IMR-90 (cell line): Measurements from ENCODE around the gene PTPRC. TPM values are rescaled to one million over a fixed set of nuclear protein-coding genes. Genes with fewer than 3 reads are reported as not detected.
A peak's percentile ranks its signal among the peaks of the same experiment; 100 is the strongest.

Experiments
- ATAC-seq: fragments of 200-7000 bp; cut with Tn5 transposase; 2 replicates; pipeline ENCODE4 v1.9.1; 2020; ENCODE audit warnings: low read depth, mild to moderate bottlenecking, moderate library complexity
- BruUV-seq: library from RNA; stranded (reverse); fragments of 400-500 nt; replicated peaks from 2 replicates; lab custom pipeline; 2021; lab: Mats Ljungman, UMichigan
- CTCF ChIA-PET: fragments of 300-600 bp; formaldehyde crosslinking; extraction: SDS; loops from one replicate; lab custom pipeline; 2021; ENCODE audit warnings: antibody characterized with exemption; lab: Yijun Ruan, JAX
- POLR2A ChIA-PET: fragments of 300-600 bp; sonication (Branson Sonifier 250); formaldehyde crosslinking; loops from one replicate; lab custom pipeline; 2022; ENCODE audit warnings: antibody characterized with exemption; ENCODE audit not compliant: unreplicated experiment; lab: Charles Lee
- DNase-seq: peaks from one replicate; pipeline ENCODE4 v3.0.0; 2013
- H2AFZ ChIP-seq: replicated peaks from 2 replicates; pipeline ENCODE3; 2013; ENCODE audit warnings: low read length, mild to moderate bottlenecking; ENCODE audit not compliant: poor library complexity
- H2AK5ac ChIP-seq: 2 replicates; pipeline ENCODE4 v1.6.1; 2013; ENCODE audit warnings: low read depth, low read length, inconsistent platforms
- H2AK9ac ChIP-seq: replicated peaks from 2 replicates; pipeline ENCODE3; 2013; ENCODE audit warnings: mild to moderate bottlenecking, low read depth, low read length, moderate library complexity; ENCODE audit not compliant: poor library complexity
- H2BK120ac ChIP-seq: 2 replicates; pipeline ENCODE4 v1.6.1; 2013; ENCODE audit warnings: low read depth, low read length, inconsistent platforms
- H2BK15ac ChIP-seq: 3 replicates; pipeline ENCODE4 v1.6.1; 2013; ENCODE audit warnings: low read depth, low read length, inconsistent platforms
- H2BK20ac ChIP-seq: 2 replicates; pipeline ENCODE4 v1.6.1; 2013; ENCODE audit warnings: low read depth, mild to moderate bottlenecking, inconsistent platforms, low read length, moderate library complexity
- H2BK5ac ChIP-seq: 2 replicates; pipeline ENCODE4 v1.6.1; 2013; ENCODE audit warnings: mild to moderate bottlenecking, low read depth, low read length, inconsistent platforms; ENCODE audit not compliant: poor library complexity, severe bottlenecking
- H3K14ac ChIP-seq: replicated peaks from 2 replicates; pipeline ENCODE4 v1.6.1; 2013; ENCODE audit warnings: low read depth, low read length, inconsistent platforms
- H3K18ac ChIP-seq: 2 replicates; pipeline ENCODE4 v1.6.1; 2013; ENCODE audit warnings: low read depth, low read length, control low read depth
- H3K23ac ChIP-seq: 2 replicates; pipeline ENCODE4 v1.6.1; 2013; ENCODE audit warnings: low read depth, low read length, inconsistent platforms
- H3K27ac ChIP-seq: 2 replicates; pipeline ENCODE4 v1.5.1; 2013; ENCODE audit warnings: mild to moderate bottlenecking, control low read depth, low read length; ENCODE audit not compliant: insufficient read depth
- H3K27me3 ChIP-seq: 2 replicates; pipeline ENCODE4 v1.6.1; 2013; ENCODE audit warnings: low read length; ENCODE audit not compliant: control insufficient read depth, insufficient read depth
- H3K36me3 ChIP-seq: 2 replicates; pipeline ENCODE4 v1.6.1; 2013; ENCODE audit warnings: low read length, mixed read lengths; ENCODE audit not compliant: control insufficient read depth, insufficient read depth
- H3K4ac ChIP-seq: 2 replicates; pipeline ENCODE4 v1.6.1; 2013; ENCODE audit warnings: low read depth, low read length, inconsistent platforms
- H3K4me1 ChIP-seq: 2 replicates; pipeline ENCODE4 v1.6.1; 2013; ENCODE audit warnings: low read length, mixed read lengths; ENCODE audit not compliant: control insufficient read depth, insufficient read depth
- H3K4me2 ChIP-seq: 2 replicates; pipeline ENCODE4 v1.6.1; 2013; ENCODE audit warnings: low read depth, mild to moderate bottlenecking, control low read depth, low read length, moderate library complexity
- H3K4me3 ChIP-seq: 2 replicates; pipeline ENCODE4 v1.5.1; 2013; ENCODE audit warnings: low read depth, mild to moderate bottlenecking, control low read depth, low read length, moderate library complexity; ENCODE audit not compliant: insufficient read depth
- H3K56ac ChIP-seq: 2 replicates; pipeline ENCODE4 v1.6.1; 2013; ENCODE audit warnings: low read length, inconsistent platforms; ENCODE audit not compliant: insufficient read depth; ENCODE audit errors: extremely low read depth
- H3K79me1 ChIP-seq, 2 experiments: 2 replicates each; pipeline ENCODE4 v1.6.1; 2013; ENCODE audit warnings: low read length in 2 of 2, inconsistent platforms in 1 of 2, low read depth in 1 of 2
- H3K9ac ChIP-seq: 2 replicates; pipeline ENCODE4 v1.6.1; 2013; ENCODE audit warnings: low read depth, low read length, control low read depth
- H3K9me1 ChIP-seq: 2 replicates; pipeline ENCODE4 v1.6.1; 2013; ENCODE audit warnings: low read length, inconsistent platforms; ENCODE audit not compliant: insufficient read depth
- H3K9me3 ChIP-seq: 2 replicates; pipeline ENCODE4 v1.6.1; 2013; ENCODE audit warnings: low read length; ENCODE audit not compliant: control insufficient read depth, insufficient read depth
- H4K20me1 ChIP-seq: 2 replicates; pipeline ENCODE4 v1.6.1; 2013; ENCODE audit warnings: low read length, inconsistent platforms; ENCODE audit not compliant: insufficient read depth
- H4K5ac ChIP-seq: 2 replicates; pipeline ENCODE4 v1.6.1; 2013; ENCODE audit warnings: mild to moderate bottlenecking, low read depth, low read length, control low read depth
- H4K8ac ChIP-seq, 2 experiments: 2 replicates each; pipeline ENCODE4 v1.6.1; 2013; ENCODE audit warnings: low read depth in 2 of 2, low read length in 2 of 2, control low read depth in 1 of 2, inconsistent platforms in 1 of 2
- H4K91ac ChIP-seq: 2 replicates; pipeline ENCODE4 v1.6.1; 2013; ENCODE audit warnings: low read depth, low read length, inconsistent platforms; ENCODE audit not compliant: insufficient read depth
- CEBPB ChIP-seq: IDR thresholded peaks from 2 replicates; pipeline ENCODE4 v1.6.1; 2012; ENCODE audit warnings: low read depth, low read length, improper control_type of control experiment
- CHD1 ChIP-seq: IDR thresholded peaks from 2 replicates; pipeline ENCODE4 v1.6.1; 2012; ENCODE audit warnings: low read depth, low read length, improper control_type of control experiment
- FOS ChIP-seq: fragments of 150-350 bp; IDR thresholded peaks from 2 replicates; pipeline ENCODE4 v1.6.1; 2016; ENCODE audit warnings: low read depth, low read length
- MAFK ChIP-seq: IDR thresholded peaks from 2 replicates; pipeline ENCODE4 v1.6.1; 2012; ENCODE audit warnings: low read depth, low read length, improper control_type of control experiment
- MAZ ChIP-seq: IDR thresholded peaks from 2 replicates; pipeline ENCODE4 v1.6.1; 2012; ENCODE audit warnings: low read depth, mild to moderate bottlenecking, low read length, improper control_type of control experiment, moderate library complexity, borderline replicate concordance
- MXI1 ChIP-seq: IDR thresholded peaks from 2 replicates; pipeline ENCODE4 v1.6.1; 2012; ENCODE audit warnings: low read depth, mild to moderate bottlenecking, low read length, moderate library complexity, borderline replicate concordance
- NFE2L2 ChIP-seq: fragments of 150-350 bp; IDR thresholded peaks from 2 replicates; pipeline ENCODE4 v1.6.1; 2016; ENCODE audit warnings: low read depth, mild to moderate bottlenecking, low read length
- POLR2A ChIP-seq: IDR thresholded peaks from 2 replicates; pipeline ENCODE4 v1.6.1; 2012; ENCODE audit warnings: mild to moderate bottlenecking, low read depth, low read length
- RCOR1 ChIP-seq: IDR thresholded peaks from 2 replicates; pipeline ENCODE4 v1.6.1; 2012; ENCODE audit warnings: mild to moderate bottlenecking, low read length, improper control_type of control experiment; ENCODE audit not compliant: insufficient replicate concordance
- dilution Hi-C: fragments of 300-500 bp; cut with HindIII; formaldehyde crosslinking; loops from one replicate; pipeline ENCODE4 v1.14.3; 2018; ENCODE audit warnings: low sequenced_read_pairs; ENCODE audit not compliant: unreplicated experiment
- in situ Hi-C: fragments of 300-500 bp; cut with MboI; formaldehyde crosslinking; loops from 3 replicates; pipeline ENCODE4 v1.14.3; 2019; ENCODE audit warnings: low sequenced_read_pairs, inconsistent platforms, mixed read lengths
- intact Hi-C: fragments of 100-400 bp; cut with micrococcal nuclease; formaldehyde crosslinking; loops from 2 replicates; pipeline ENCODE4 v1.10.0; 2022
- polyA plus RNA-seq, 3 experiments: library from polyadenylated mRNA; depleted of rRNA; stranded (reverse); fragments of >200 nt; gene quantifications; 2 replicates each; pipeline ENCODE4 v1.2.3, GENCODE V29; 2012; ENCODE audit warnings: low replicate concordance in 1 of 3
- total RNA-seq: library from RNA; depleted of rRNA; stranded (reverse); fragments of >200 nt; gene quantifications from 2 replicates; pipeline ENCODE4 v1.2.3, GENCODE V29; 2012
- TF ChIP-seq, protein P1 (sequence below): fragments of 150-350 bp; IDR thresholded peaks from 2 replicates; pipeline ENCODE4 v1.6.1; 2016; ENCODE audit warnings: low read depth, mild to moderate bottlenecking, low read length, moderate library complexity, borderline replicate concordance
- TF ChIP-seq, protein P2 (sequence below): conservative IDR thresholded peaks from 2 replicates; pipeline ENCODE4 v1.5.1; 2012; ENCODE audit warnings: mild to moderate bottlenecking, low read depth, low read length, improper control_type of control experiment
- TF ChIP-seq, protein P3 (sequence below): fragments of 150-350 bp; IDR thresholded peaks from 2 replicates; pipeline ENCODE4 v1.6.1; 2017; ENCODE audit warnings: mild to moderate bottlenecking, antibody characterized with exemption, low read length, low read depth

Gene PTPRC
- total and polyA plus RNA-seq, 2 of the 4 experiments (the other 2 are of a cell fraction), result not detected

DNA sequence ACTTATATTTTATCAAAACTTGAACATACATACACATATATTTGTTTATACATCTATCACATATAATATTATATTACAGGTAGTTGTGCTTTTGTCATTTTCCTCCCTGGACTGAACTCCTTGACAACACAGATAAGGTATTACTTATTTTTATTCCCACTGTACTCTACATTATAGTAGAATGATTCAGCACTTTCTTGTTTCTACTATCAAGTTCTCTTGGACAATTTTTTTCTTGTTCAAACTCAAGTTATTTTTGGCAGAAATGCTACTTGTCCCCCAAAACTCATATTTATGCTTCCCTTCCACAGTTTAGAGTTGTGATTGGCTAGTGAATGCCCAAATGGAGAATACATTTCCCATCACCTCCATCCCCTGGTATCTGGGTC, 10.8 kb upstream of the PTPRC start:
- intact Hi-C loops, result no loop called here
- no peak overlapping the region for H3K4me3 ChIP-seq
- H4K91ac ChIP-seq, result peak overlapping the region; percentile 59; the same call in 1 of the 2 replicates
- no peaks in the 10 kb centered on the region for H4K20me1 ChIP-seq
- H3K4me1 ChIP-seq, result no peaks in the 10 kb centered on the region; the same call in 1 of the 2 replicates
- H4K5ac ChIP-seq, result peak overlapping the region; percentile 67; the same call in 1 of the 2 replicates
- DNase-seq (no peak), ATAC-seq (no peak)
- peak overlapping the region; percentile 15 for H2BK5ac ChIP-seq
- H2BK15ac ChIP-seq, result peak overlapping the region; percentile 27; the same call in 1 of the 3 replicates
- H3K9me1 ChIP-seq, result no peaks in the 10 kb centered on the region
- no peak overlapping the region; the same call in 1 of the 2 replicates for H3K56ac ChIP-seq
- H3K27me3 ChIP-seq, result no peaks in the 10 kb centered on the region
- no TSS peak for BruUV-seq
- no peaks in the 10 kb centered on the region for H3K79me1 ChIP-seq
- H2AK9ac ChIP-seq, result no peak overlapping the region
- peak overlapping the region; percentile 52; the same call in 1 of the 2 replicates for H2BK120ac ChIP-seq
- H2BK20ac ChIP-seq, result peak overlapping the region; percentile 16; the same call in 1 of the 2 replicates
- CTCF ChIA-PET, result no interaction called here
- no peaks in the 10 kb centered on the region for H3K9me3 ChIP-seq
- H4K8ac ChIP-seq, result peak overlapping the region in 1 of 2 experiments; percentile 80; a peak in 2 of 4 replicates
- H3K9ac ChIP-seq, result no peak overlapping the region
- peak overlapping the region; percentile 7; the same call in 1 of the 2 replicates for H2AK5ac ChIP-seq
- no peak overlapping the region for H3K4me2 ChIP-seq
- dilution Hi-C loops, result no loop called here
- peak overlapping the region; percentile 45; the same call in 1 of the 2 replicates for H3K23ac ChIP-seq
- no peaks in the 10 kb centered on the region for H3K36me3 ChIP-seq
- peak overlapping the region; percentile 97; the same call in 1 of the 2 replicates for H3K18ac ChIP-seq
- in situ Hi-C loops, result no loop called here
- POLR2A ChIA-PET, result no interaction called here
- peak overlapping the region; percentile 76 for H3K4ac ChIP-seq
- peak overlapping the region; percentile 68 for H2AFZ ChIP-seq
- no peak overlapping the region for H3K27ac ChIP-seq
- TF ChIP-seq, protein P1, sequence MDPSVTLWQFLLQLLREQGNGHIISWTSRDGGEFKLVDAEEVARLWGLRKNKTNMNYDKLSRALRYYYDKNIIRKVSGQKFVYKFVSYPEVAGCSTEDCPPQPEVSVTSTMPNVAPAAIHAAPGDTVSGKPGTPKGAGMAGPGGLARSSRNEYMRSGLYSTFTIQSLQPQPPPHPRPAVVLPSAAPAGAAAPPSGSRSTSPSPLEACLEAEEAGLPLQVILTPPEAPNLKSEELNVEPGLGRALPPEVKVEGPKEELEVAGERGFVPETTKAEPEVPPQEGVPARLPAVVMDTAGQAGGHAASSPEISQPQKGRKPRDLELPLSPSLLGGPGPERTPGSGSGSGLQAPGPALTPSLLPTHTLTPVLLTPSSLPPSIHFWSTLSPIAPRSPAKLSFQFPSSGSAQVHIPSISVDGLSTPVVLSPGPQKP, result no peak
- TF ChIP-seq POLR2A (no peak), MXI1 (no peak), CEBPB (no peak), CHD1 (no peak), NFE2L2 (peak; percentile 89), FOS (no peak), MAFK (peak; percentile 30; the same call in 1 of the 2 replicates), RCOR1 (no peak), MAZ (no peak)
- TF ChIP-seq, protein P2, sequence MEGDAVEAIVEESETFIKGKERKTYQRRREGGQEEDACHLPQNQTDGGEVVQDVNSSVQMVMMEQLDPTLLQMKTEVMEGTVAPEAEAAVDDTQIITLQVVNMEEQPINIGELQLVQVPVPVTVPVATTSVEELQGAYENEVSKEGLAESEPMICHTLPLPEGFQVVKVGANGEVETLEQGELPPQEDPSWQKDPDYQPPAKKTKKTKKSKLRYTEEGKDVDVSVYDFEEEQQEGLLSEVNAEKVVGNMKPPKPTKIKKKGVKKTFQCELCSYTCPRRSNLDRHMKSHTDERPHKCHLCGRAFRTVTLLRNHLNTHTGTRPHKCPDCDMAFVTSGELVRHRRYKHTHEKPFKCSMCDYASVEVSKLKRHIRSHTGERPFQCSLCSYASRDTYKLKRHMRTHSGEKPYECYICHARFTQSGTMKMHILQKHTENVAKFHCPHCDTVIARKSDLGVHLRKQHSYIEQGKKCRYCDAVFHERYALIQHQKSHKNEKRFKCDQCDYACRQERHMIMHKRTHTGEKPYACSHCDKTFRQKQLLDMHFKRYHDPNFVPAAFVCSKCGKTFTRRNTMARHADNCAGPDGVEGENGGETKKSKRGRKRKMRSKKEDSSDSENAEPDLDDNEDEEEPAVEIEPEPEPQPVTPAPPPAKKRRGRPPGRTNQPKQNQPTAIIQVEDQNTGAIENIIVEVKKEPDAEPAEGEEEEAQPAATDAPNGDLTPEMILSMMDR, result no peak
- TF ChIP-seq, protein P3, sequence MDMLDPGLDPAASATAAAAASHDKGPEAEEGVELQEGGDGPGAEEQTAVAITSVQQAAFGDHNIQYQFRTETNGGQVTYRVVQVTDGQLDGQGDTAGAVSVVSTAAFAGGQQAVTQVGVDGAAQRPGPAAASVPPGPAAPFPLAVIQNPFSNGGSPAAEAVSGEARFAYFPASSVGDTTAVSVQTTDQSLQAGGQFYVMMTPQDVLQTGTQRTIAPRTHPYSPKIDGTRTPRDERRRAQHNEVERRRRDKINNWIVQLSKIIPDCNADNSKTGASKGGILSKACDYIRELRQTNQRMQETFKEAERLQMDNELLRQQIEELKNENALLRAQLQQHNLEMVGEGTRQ, result no peak
- H3K14ac ChIP-seq, result peak overlapping the region; percentile 76
